ENCODE results near the gene CADM4. TPM values are rescaled to one million over a fixed set of nuclear protein-coding genes. Genes with fewer than 3 reads are reported as not detected.

Gene CADM4
- polyA plus RNA-seq, 1 donor (not counting 4 experiments of a cell fraction or from before 2014, with no cell fraction given): 4.3 TPM

- no peak for DNase-seq (ENCODE audit: low read depth, low spot score)
- H3K9ac ChIP-seq (ENCODE audit: control insufficient read depth, extremely low read depth, insufficient read depth, low read length): no peak overlapping the region
- no peak overlapping the region for H3K4me3 ChIP-seq (ENCODE audit: control insufficient read depth in 2 of 3, extremely low read depth in 1 of 3, insufficient read depth in 2 of 3, low read depth in 1 of 3, low read length in 3 of 3)
- no peaks in the 10 kb centered on the region for H3K27me3 ChIP-seq (ENCODE audit: control insufficient read depth, extremely low read depth, insufficient read depth, low read length)
- no peaks in the 10 kb centered on the region for H3K9me1 ChIP-seq (ENCODE audit: control insufficient read depth, extremely low read depth, insufficient read depth, low read length)
- H3K9me3 ChIP-seq (ENCODE audit: control insufficient read depth, low read depth, low read length): no peaks in the 10 kb centered on the region
- H3K79me2 ChIP-seq (ENCODE audit: control insufficient read depth, insufficient read depth, low read length): no peaks in the 10 kb centered on the region
- no peaks in the 10 kb centered on the region for H3K36me3 ChIP-seq (ENCODE audit: control insufficient read depth in 2 of 2, extremely low read depth in 1 of 2, insufficient read depth in 2 of 2, low read length in 2 of 2)
- peaks cover 16% of the 10 kb centered on the region for H3K4me1 ChIP-seq (ENCODE audit: control insufficient read depth, extremely low read depth, insufficient read depth, low read length)
- FAIRE-seq: no peak
- H3K4me2 ChIP-seq (ENCODE audit: control insufficient read depth, extremely low read depth, insufficient read depth, low read depth, low read length): peak overlapping the region; percentile 62
- no peak overlapping the region for H2AFZ ChIP-seq (ENCODE audit: control insufficient read depth, low read length)
- no peak for TF ChIP-seq CTCF (optimal IDR thresholded peaks at IDR 0.05 in 1 of 3, IDR thresholded peaks at IDR 0.05 in 1 of 3, conservative IDR thresholded peaks at IDR 0.05 in 1 of 3; ENCODE audit: extremely low read depth in 1 of 3, insufficient read depth in 2 of 3, low read length in 3 of 3)
- no peak for TF ChIP-seq EZH2 (IDR thresholded peaks at IDR 0.05; ENCODE audit: low read length)
- no peak overlapping the region for H3K27ac ChIP-seq (ENCODE audit: control insufficient read depth, insufficient read depth, low read length)
- H4K20me1 ChIP-seq (ENCODE audit: control insufficient read depth, extremely low read depth, insufficient read depth, low read length): no peaks in the 10 kb centered on the region
- dilution Hi-C loops (cut with MboI; ENCODE audit: extremely low pct_ligation_motif_present, low sequenced_read_pairs): no loop called here
Observed at GRCh38 chr19:43623889-43624670, 15.6 kb downstream of the CADM4 start.

GRCh38 chr19:43622956-43623355, 16.7 kb downstream of the CADM4 start:
- no peak overlapping the region for H3K4me3 ChIP-seq (ENCODE audit: control insufficient read depth in 2 of 3, extremely low read depth in 1 of 3, insufficient read depth in 2 of 3, low read depth in 1 of 3, low read length in 3 of 3)
- no peaks in the 10 kb centered on the region for H3K9me1 ChIP-seq (ENCODE audit: control insufficient read depth, extremely low read depth, insufficient read depth, low read length)
- H2AFZ ChIP-seq (ENCODE audit: control insufficient read depth, low read length): no peak overlapping the region
- H3K79me2 ChIP-seq (ENCODE audit: control insufficient read depth, insufficient read depth, low read length): peaks cover 5% of the 10 kb centered on the region
- no peaks in the 10 kb centered on the region for H4K20me1 ChIP-seq (ENCODE audit: control insufficient read depth, extremely low read depth, insufficient read depth, low read length)
- H3K9me3 ChIP-seq (ENCODE audit: control insufficient read depth, low read depth, low read length): no peaks in the 10 kb centered on the region
- H3K36me3 ChIP-seq (ENCODE audit: control insufficient read depth in 2 of 2, extremely low read depth in 1 of 2, insufficient read depth in 2 of 2, low read length in 2 of 2): no peaks in the 10 kb centered on the region
- DNase-seq (ENCODE audit: low read depth, low spot score) (no peak), FAIRE-seq (no peak)
- no peaks in the 10 kb centered on the region for H3K27me3 ChIP-seq (ENCODE audit: control insufficient read depth, extremely low read depth, insufficient read depth, low read length)
- H3K4me1 ChIP-seq (ENCODE audit: control insufficient read depth, extremely low read depth, insufficient read depth, low read length): peaks cover 22% of the 10 kb centered on the region
- no peak for TF ChIP-seq CTCF (optimal IDR thresholded peaks at IDR 0.05 in 1 of 3, IDR thresholded peaks at IDR 0.05 in 1 of 3, conservative IDR thresholded peaks at IDR 0.05 in 1 of 3; ENCODE audit: extremely low read depth in 1 of 3, insufficient read depth in 2 of 3, low read length in 3 of 3)
- no peak for TF ChIP-seq EZH2 (IDR thresholded peaks at IDR 0.05; ENCODE audit: low read length)
- no peak overlapping the region for H3K9ac ChIP-seq (ENCODE audit: control insufficient read depth, extremely low read depth, insufficient read depth, low read length)
- no peak overlapping the region for H3K27ac ChIP-seq (ENCODE audit: control insufficient read depth, insufficient read depth, low read length)
- dilution Hi-C loops (cut with MboI; ENCODE audit: extremely low pct_ligation_motif_present, low sequenced_read_pairs): no loop called here
- no peak overlapping the region for H3K4me2 ChIP-seq (ENCODE audit: control insufficient read depth, extremely low read depth, insufficient read depth, low read depth, low read length)

Data from keratinocyte (primary cell).